ENCODE measurements around the gene RNF5. TPM values are rescaled to one million over a fixed set of nuclear protein-coding genes. Genes with fewer than 3 reads are reported as not detected.

Gene RNF5
- total and polyA plus RNA-seq, 10 of the 15 experiments (the other 5 are each of a cell fraction or from before 2014, with no cell fraction given): 31.4 to 114 (median 62.8) TPM

DNA sequence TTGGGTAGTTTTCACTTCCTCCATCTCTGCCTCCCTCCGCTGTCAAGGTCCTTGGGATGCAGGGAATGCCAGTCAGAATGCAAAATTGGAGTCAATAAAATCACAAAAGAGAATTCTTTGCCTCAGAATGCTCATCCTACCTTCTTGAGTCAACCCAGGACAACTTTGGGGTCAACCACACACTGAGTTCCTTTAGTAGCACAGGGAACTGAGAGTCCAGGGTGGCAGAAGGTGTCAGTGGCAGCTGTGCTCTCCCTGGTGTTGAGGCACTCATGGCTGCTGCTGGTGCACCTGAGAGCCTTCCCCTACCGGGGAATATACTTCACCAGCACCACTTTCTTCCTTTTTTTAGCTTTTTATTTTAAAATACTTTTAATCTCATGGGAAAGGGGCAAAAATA, 46.5 kb downstream of the RNF5 start (continued):
- TF ChIP-seq, protein P1, sequence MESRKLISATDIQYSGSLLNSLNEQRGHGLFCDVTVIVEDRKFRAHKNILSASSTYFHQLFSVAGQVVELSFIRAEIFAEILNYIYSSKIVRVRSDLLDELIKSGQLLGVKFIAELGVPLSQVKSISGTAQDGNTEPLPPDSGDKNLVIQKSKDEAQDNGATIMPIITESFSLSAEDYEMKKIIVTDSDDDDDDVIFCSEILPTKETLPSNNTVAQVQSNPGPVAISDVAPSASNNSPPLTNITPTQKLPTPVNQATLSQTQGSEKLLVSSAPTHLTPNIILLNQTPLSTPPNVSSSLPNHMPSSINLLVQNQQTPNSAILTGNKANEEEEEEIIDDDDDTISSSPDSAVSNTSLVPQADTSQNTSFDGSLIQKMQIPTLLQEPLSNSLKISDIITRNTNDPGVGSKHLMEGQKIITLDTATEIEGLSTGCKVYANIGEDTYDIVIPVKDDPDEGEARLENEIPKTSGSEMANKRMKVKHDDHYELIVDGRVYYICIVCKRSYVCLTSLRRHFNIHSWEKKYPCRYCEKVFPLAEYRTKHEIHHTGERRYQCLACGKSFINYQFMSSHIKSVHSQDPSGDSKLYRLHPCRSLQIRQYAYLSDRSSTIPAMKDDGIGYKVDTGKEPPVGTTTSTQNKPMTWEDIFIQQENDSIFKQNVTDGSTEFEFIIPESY (IDR thresholded peaks at IDR 0.05): no peak
- TF ChIP-seq ZNF207 (IDR thresholded peaks at IDR 0.05; ENCODE audit: borderline replicate concordance) (no peak), ZNF384 (IDR thresholded peaks at IDR 0.05; ENCODE audit: borderline replicate concordance, low read depth, low read length) (no peak), TARDBP (IDR thresholded peaks at IDR 0.05; ENCODE audit: borderline replicate concordance) (no peak), HDAC6 (IDR thresholded peaks at IDR 0.05; ENCODE audit: unreplicated experiment) (no peak), IRF4 (IDR thresholded peaks at IDR 0.05; ENCODE audit: low read depth, low read length) (peak; percentile 84), STAT1 (conservative IDR thresholded peaks at IDR 0.05) (no peak), PAX8 (IDR thresholded peaks at IDR 0.05) (no peak), KDM1A (IDR thresholded peaks at IDR 0.05; ENCODE audit: borderline replicate concordance) (no peak), CBFB (IDR thresholded peaks at IDR 0.05; ENCODE audit: low read depth) (no peak), RFX5 (IDR thresholded peaks at IDR 0.05; ENCODE audit: low read depth, low read length) (no peak), ZSCAN29 (IDR thresholded peaks at IDR 0.05) (no peak), GABPA (IDR thresholded peaks at IDR 0.05; ENCODE audit: low read depth) (no peak), POLR2AphosphoS2 (IDR thresholded peaks at IDR 0.05; ENCODE audit: low read depth, low read length) (no peak), CHD2 (IDR thresholded peaks at IDR 0.05; ENCODE audit: borderline replicate concordance, low read depth, low read length) (no peak), NR2F1 (conservative IDR thresholded peaks at IDR 0.05) (peak; percentile 60)
- TF ChIP-seq, protein P2, sequence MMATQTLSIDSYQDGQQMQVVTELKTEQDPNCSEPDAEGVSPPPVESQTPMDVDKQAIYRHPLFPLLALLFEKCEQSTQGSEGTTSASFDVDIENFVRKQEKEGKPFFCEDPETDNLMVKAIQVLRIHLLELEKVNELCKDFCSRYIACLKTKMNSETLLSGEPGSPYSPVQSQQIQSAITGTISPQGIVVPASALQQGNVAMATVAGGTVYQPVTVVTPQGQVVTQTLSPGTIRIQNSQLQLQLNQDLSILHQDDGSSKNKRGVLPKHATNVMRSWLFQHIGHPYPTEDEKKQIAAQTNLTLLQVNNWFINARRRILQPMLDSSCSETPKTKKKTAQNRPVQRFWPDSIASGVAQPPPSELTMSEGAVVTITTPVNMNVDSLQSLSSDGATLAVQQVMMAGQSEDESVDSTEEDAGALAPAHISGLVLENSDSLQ (IDR thresholded peaks at IDR 0.05): no peak
- TF ChIP-seq, protein P3, sequence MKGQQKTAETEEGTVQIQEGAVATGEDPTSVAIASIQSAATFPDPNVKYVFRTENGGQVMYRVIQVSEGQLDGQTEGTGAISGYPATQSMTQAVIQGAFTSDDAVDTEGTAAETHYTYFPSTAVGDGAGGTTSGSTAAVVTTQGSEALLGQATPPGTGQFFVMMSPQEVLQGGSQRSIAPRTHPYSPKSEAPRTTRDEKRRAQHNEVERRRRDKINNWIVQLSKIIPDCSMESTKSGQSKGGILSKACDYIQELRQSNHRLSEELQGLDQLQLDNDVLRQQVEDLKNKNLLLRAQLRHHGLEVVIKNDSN (IDR thresholded peaks at IDR 0.05; ENCODE audit: borderline replicate concordance, extremely low read length, insufficient read depth, low read depth, low read length): no peak
- TF ChIP-seq, protein P4, sequence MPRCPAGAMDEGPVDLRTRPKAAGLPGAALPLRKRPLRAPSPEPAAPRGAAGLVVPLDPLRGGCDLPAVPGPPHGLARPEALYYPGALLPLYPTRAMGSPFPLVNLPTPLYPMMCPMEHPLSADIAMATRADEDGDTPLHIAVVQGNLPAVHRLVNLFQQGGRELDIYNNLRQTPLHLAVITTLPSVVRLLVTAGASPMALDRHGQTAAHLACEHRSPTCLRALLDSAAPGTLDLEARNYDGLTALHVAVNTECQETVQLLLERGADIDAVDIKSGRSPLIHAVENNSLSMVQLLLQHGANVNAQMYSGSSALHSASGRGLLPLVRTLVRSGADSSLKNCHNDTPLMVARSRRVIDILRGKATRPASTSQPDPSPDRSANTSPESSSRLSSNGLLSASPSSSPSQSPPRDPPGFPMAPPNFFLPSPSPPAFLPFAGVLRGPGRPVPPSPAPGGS (IDR thresholded peaks at IDR 0.05; ENCODE audit: borderline replicate concordance, insufficient read depth, low read depth, low read length, poor library complexity, severe bottlenecking): no peak
- TF ChIP-seq, protein P5, sequence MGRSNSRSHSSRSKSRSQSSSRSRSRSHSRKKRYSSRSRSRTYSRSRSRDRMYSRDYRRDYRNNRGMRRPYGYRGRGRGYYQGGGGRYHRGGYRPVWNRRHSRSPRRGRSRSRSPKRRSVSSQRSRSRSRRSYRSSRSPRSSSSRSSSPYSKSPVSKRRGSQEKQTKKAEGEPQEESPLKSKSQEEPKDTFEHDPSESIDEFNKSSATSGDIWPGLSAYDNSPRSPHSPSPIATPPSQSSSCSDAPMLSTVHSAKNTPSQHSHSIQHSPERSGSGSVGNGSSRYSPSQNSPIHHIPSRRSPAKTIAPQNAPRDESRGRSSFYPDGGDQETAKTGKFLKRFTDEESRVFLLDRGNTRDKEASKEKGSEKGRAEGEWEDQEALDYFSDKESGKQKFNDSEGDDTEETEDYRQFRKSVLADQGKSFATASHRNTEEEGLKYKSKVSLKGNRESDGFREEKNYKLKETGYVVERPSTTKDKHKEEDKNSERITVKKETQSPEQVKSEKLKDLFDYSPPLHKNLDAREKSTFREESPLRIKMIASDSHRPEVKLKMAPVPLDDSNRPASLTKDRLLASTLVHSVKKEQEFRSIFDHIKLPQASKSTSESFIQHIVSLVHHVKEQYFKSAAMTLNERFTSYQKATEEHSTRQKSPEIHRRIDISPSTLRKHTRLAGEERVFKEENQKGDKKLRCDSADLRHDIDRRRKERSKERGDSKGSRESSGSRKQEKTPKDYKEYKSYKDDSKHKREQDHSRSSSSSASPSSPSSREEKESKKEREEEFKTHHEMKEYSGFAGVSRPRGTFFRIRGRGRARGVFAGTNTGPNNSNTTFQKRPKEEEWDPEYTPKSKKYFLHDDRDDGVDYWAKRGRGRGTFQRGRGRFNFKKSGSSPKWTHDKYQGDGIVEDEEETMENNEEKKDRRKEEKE (IDR thresholded peaks at IDR 0.05): no peak
- TF ChIP-seq, protein P6, sequence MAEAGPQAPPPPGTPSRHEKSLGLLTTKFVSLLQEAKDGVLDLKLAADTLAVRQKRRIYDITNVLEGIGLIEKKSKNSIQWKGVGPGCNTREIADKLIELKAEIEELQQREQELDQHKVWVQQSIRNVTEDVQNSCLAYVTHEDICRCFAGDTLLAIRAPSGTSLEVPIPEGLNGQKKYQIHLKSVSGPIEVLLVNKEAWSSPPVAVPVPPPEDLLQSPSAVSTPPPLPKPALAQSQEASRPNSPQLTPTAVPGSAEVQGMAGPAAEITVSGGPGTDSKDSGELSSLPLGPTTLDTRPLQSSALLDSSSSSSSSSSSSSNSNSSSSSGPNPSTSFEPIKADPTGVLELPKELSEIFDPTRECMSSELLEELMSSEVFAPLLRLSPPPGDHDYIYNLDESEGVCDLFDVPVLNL (IDR thresholded peaks at IDR 0.05; ENCODE audit: low read depth, low read length): no peak

All from GM12878 (cell line).